DMS114 treated with DMSO at 0.1 percent for 48 hours (cell line): Measurements from ENCODE around the gene FBXO48.

ENCODE experiments used
- DNase-seq: peaks from one replicate; lab custom pipeline; 2025; ENCODE audit not compliant: unreplicated experiment; lab: John Stamatoyannopoulos, UW

FBXO48 gene

GRCh38 chr2:68438455-68439303, 28.4 kb downstream of the FBXO48 start:
- no peak for DNase-seq

GRCh38 chr2:68436270-68436669, 30.8 kb downstream of the FBXO48 start:
- no peak for DNase-seq

GRCh38 chr2:68435615-68436014, 31.5 kb downstream of the FBXO48 start:
- no peak for DNase-seq

GRCh38 chr2:68434981-68435380, 32.1 kb downstream of the FBXO48 start:
- DNase-seq = no peak

- no peak for DNase-seq
These were observed 34.1 kb downstream of the FBXO48 start for GRCh38 chr2:68432696-68433658.

- no peak for DNase-seq
These were observed 35.6 kb downstream of the FBXO48 start for GRCh38 chr2:68431316-68431972.

GRCh38 chr2:68429311-68429826, 37.7 kb downstream of the FBXO48 start:
- DNase-seq = no peak

GRCh38 chr2:68428746-68429145, 38.3 kb downstream of the FBXO48 start:
- DNase-seq = no peak

GRCh38 chr2:68428126-68428525, 39.0 kb downstream of the FBXO48 start:
- DNase-seq = no peak

GRCh38 chr2:68426848-68427579, 40.1 kb downstream of the FBXO48 start:
- DNase-seq = no peak

GRCh38 chr2:68426446-68426845, 40.6 kb downstream of the FBXO48 start:
- no peak for DNase-seq

GRCh38 chr2:68425503-68425902, 41.6 kb downstream of the FBXO48 start:
- DNase-seq = no peak

- DNase-seq = no peak
These were observed 43.0 kb downstream of the FBXO48 start for GRCh38 chr2:68423966-68424650.

GRCh38 chr2:68420254-68420910, 46.7 kb downstream of the FBXO48 start:
- no peak for DNase-seq

GRCh38 chr2:68418855-68419254, 48.2 kb downstream of the FBXO48 start:
- DNase-seq = no peak

GRCh38 chr2:68418419-68418818, 48.7 kb downstream of the FBXO48 start:
- DNase-seq = no peak

- no peak for DNase-seq
These were observed 49.2 kb downstream of the FBXO48 start for GRCh38 chr2:68417926-68418325.

GRCh38 chr2:68416081-68416675, 50.9 kb downstream of the FBXO48 start:
- DNase-seq = no peak

- no peak for DNase-seq
These were observed 51.6 kb downstream of the FBXO48 start for GRCh38 chr2:68415521-68415920.
